DLD1 (cell line): ENCODE measurements around the gene KCNQ2.

Experiments used
- in situ Hi-C: cut with HindIII; loops from 2 replicates; pipeline ENCODE4 v1.10.0; 2017; ENCODE audit warnings: low sequenced_read_pairs

The KCNQ2 gene

GRCh38 chr20:63363013-63363957 lies 109.2 kb downstream of the KCNQ2 start:
- in situ Hi-C loops = no loop called here

GRCh38 chr20:63362436-63363009 lies 109.9 kb downstream of the KCNQ2 start:
- in situ Hi-C loops = no loop called here

GRCh38 chr20:63361519-63362435 lies 110.7 kb downstream of the KCNQ2 start:
- in situ Hi-C loops = no loop called here

- in situ Hi-C loops = no loop called here
Measured at GRCh38 chr20:63360850-63361518, 111.5 kb downstream of the KCNQ2 start, which contains the start of gene CHRNA4. Gene CHRNA4 (minus strand): TSS chr20:63361349. CDS start chr20:63361165, 184 bp downstream.

GRCh38 chr20:63359937-63360849 lies 112.3 kb downstream of the KCNQ2 start:
- in situ Hi-C loops = no loop called here

GRCh38 chr20:63359164-63359934 lies 113.1 kb downstream of the KCNQ2 start:
- in situ Hi-C loops = no loop called here

GRCh38 chr20:63357921-63358905 lies 114.2 kb downstream of the KCNQ2 start:
- in situ Hi-C loops = no loop called here

- in situ Hi-C loops = no loop called here
Measured at GRCh38 chr20:63356931-63357879, 115.2 kb downstream of the KCNQ2 start.

GRCh38 chr20:63356511-63356910 lies 115.9 kb downstream of the KCNQ2 start:
- in situ Hi-C loops = no loop called here

- in situ Hi-C loops = no loop called here
Measured at GRCh38 chr20:63355781-63356295, 116.6 kb downstream of the KCNQ2 start.

GRCh38 chr20:63354636-63355350 lies 117.7 kb downstream of the KCNQ2 start:
- in situ Hi-C loops = no loop called here

- in situ Hi-C loops = no loop called here
Measured at GRCh38 chr20:63352811-63353221, 119.6 kb downstream of the KCNQ2 start.

GRCh38 chr20:63351811-63352591 lies 120.5 kb downstream of the KCNQ2 start:
- in situ Hi-C loops = no loop called here

GRCh38 chr20:63351326-63351700 lies 121.1 kb downstream of the KCNQ2 start:
- in situ Hi-C loops = no loop called here
